ENCODE measurements around the gene LIME1.

Gene LIME1

DNA sequence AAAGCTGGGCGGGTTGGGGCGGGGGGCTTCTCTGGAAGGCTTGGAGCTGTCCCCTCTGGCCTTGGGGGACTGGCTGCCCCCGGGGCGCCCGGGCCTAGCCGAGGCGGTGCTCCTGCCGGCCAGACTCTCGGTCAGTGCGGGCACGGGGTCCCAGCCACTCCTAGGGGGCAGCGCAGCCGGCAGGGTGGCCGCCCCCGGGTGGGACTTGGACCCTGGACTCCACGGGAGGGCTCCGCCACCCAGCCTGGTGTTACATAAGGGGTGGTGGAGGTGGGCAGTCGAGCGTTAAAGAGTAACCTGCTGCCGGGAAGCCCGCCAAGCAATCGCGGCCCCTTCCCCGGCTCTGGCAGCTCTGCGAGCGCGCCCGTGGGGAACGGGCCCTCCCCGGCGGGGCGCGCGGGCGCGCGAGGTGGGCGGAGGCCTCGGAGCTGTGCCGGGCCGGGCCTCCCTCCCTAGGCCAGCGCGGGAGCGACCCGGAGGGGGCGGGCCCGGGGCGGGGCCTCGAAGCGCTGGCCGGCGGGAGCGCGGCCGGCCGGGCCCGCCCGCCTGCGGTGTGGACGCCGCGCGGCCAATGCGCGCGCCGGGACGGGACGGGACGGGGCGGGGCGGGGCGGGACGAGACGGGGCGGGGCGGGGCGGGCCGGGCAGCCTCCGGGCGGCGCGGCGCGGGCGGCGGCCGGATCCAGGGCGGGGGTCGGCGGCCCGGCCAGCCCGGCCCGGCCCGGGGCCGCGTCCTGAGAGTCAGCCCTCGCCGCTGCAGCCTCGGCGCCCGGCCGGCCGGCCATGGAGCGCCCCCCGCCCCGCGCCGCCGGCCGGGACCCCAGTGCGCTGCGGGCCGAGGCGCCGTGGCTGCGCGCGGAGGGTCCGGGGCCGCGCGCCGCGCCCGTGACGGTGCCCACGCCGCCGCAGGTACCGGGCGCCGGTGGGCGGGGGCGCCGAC is 2.9 kb downstream of the LIME1 start, which contains the start of gene SLC2A4RG:
SLC2A4RG (plus strand) TSS at position 647 of the 940 bp plus-strand sequence; CDS start at position 784, 137 bp downstream.
- DNase-seq (ENCODE audit: low read depth), result peak; percentile 53

DNA sequence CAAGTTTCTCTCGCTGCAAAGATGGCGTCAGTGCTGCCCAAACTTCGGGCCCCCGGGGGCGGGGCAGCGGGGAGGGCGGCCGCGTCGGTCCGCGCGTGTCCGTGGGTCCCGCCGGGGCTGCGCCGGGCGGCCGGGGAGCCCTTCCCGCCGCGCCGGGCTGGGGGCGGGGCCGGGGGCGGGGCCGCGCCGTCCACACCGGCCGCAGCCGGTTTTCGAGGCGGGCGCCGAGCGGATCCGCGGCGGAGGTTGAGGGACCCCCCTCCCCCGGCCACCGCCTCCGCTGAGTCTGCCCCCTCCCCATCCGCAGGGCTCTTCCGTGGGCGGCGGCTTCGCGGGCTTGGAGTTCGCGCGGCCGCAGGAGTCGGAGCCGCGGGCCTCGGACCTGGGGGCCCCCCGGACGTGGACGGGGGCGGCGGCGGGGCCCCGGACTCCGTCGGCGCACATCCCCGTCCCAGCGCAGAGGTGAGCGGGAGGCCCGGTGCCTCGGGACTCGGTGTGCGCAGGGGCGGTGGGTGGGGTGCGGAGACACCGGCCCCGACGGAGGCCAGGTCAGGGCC is 3.7 kb downstream of the LIME1 start:
- peak; percentile 37 for DNase-seq (ENCODE audit: low read depth)

DNA sequence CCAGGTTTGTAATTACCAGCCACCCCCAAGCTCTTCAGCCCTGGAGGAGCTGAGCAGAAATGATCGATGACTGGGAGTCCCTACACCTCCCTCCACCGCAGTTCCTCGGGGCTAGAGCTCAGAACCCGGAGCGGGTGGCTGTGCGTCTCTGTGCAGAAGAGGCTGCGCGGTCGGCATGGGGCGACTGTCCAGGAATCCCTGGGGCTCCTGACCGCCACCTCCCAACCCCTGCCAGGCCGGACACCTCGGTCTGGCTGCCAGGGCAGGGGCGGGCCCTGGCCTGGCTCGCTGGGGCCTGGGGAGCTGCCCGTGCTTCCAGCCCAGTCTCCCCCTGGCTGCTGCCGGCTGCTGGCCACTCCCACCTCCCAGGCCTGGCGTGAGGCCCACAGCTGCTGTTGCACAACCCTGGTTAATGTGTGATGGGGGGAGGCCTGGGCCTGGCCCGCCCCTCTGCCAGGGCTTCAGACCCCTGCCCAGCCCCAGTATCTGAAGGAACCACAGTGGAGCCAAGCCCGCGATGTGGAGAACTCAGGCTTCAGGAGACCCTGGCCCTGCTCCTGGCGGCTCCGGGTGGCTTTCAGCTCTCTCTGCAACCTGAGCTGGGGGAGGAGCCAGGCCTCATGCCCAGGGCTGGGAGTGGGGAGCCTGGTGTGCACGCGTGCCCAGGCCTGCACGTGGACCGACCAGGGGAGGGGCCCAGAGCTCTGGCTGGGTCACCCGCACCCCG is 4.3 kb downstream of the LIME1 start:
- peak; percentile 30 for DNase-seq (ENCODE audit: low read depth)

DNA sequence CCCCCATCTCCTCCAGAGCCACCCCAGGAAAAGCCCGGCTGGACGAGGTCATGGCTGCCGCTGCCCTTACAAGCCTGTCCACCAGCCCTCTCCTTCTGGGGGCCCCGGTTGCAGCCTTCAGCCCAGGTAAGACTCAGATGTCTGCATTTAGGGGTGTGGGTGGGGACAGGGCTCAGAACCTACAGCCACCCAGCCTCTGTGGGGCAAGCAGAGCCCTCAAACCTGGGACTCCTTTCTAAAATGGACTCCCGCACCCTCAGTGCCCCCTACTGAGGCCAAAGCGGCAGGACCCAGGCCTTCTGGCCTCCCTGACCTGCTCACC is 4.9 kb downstream of the LIME1 start:
- no peak for DNase-seq (ENCODE audit: low read depth)

DNA sequence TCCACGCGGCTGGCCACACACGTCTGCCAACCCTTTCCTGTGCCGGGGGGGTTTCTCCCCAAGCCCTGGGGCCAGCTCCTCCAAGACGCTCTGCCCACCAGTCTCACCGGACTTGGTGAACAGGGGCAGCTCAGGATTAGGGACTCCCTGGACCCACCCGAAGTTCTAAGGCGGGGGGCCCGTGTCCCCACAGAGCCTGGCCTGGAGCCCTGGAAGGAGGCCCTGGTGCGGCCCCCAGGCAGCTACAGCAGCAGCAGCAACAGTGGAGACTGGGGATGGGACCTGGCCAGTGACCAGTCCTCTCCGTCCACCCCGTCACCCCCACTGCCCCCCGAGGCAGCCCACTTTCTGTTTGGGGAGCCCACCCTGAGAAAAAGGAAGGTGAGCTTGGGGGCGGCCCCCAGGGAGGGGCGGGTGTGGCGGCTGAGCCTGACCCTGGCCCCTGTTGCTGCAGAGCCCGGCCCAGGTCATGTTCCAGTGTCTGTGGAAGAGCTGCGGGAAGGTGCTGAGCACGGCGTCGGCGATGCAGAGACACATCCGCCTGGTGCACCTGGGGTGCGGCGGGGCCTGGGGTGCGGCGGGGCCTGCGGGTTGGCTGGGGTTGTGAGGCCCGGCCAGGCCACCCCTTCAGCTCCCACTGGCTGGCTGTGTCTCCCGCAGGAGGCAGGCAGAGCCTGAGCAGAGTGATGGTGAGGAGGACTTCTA is 5.4 kb downstream of the LIME1 start:
- no peak for DNase-seq (ENCODE audit: low read depth)

DNA sequence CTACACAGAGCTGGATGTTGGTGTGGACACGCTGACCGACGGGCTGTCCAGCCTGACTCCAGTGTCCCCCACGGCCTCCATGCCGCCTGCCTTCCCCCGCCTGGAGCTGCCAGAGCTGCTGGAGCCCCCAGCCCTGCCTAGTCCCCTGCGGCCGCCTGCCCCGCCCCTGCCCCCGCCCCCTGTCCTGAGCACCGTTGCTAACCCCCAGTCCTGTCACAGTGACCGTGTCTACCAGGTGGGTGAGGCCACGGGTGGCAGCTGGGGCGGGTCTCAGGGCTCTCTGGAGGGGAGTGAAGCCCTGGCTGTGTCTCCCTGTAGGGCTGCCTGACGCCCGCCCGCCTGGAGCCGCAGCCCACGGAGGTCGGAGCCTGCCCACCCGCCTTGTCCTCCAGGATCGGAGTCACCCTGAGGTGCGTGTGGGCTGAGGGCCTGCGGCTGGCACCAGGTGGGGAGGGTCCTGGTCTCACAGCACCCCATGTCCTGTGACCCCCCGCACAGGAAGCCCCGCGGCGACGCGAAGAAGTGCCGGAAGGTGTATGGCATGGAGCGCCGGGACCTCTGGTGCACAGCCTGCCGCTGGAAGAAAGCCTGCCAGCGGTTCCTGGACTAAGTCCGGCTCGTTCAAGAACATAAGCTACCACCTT is 6.0 kb downstream of the LIME1 start:
- DNase-seq (ENCODE audit: low read depth), result no peak

DNA sequence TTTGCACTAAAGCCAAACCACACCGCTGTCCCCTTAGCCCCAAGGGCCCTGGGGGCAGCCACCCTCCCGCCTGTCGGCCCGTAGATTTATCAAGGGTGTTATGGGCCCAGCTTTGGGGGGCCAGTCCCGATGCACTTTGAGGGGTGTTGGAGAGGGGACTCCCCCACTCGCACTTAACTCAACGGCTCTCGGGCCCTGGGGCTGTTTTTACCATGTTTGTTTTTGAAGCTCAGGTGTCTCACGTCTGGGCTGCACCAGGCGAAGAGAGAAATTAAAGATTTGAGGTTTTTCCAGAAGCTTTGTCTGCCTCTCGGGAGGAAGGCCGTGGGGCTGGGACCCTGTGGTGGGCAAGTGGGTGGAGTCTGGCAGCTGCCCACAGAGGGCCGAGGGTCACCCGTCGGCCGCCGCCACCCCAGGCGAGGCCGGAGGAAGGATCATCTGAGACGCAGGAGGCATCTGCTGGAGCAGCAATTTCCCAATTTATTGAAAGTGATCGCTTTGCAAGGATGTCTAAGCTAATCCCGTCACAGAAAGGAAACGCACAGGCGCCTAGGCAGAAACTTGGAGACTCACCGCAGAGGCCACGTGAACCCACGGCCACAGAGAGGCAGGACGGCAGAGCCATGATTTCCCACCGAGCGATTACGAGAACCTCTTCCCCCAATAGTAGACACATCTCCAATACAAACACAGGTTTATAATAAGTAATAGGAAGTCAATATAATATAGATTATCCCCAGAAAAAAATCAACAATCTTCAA is 6.9 kb downstream of the LIME1 start:
- DNase-seq (ENCODE audit: low read depth), result no peak

DNA sequence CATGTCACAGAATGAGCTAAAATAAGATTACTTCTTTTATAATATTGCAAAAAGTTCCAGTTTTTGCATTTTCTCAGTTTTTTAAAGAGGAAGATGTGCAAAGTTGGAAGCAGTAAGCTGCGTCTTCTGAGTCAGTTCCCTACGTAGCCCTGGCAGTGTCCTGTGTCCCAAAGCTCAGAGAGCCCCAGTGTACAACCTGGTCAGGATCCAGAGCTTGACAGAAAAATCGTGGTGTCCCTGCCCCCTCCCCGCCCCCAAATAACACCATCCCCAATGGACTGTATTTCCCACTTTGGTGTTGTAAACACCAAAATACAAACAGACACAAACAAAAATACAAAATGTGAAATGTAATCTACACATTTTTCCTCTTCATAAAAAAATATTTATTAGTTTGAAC is 7.7 kb downstream of the LIME1 start:
- no peak for DNase-seq (ENCODE audit: low read depth)

DNA sequence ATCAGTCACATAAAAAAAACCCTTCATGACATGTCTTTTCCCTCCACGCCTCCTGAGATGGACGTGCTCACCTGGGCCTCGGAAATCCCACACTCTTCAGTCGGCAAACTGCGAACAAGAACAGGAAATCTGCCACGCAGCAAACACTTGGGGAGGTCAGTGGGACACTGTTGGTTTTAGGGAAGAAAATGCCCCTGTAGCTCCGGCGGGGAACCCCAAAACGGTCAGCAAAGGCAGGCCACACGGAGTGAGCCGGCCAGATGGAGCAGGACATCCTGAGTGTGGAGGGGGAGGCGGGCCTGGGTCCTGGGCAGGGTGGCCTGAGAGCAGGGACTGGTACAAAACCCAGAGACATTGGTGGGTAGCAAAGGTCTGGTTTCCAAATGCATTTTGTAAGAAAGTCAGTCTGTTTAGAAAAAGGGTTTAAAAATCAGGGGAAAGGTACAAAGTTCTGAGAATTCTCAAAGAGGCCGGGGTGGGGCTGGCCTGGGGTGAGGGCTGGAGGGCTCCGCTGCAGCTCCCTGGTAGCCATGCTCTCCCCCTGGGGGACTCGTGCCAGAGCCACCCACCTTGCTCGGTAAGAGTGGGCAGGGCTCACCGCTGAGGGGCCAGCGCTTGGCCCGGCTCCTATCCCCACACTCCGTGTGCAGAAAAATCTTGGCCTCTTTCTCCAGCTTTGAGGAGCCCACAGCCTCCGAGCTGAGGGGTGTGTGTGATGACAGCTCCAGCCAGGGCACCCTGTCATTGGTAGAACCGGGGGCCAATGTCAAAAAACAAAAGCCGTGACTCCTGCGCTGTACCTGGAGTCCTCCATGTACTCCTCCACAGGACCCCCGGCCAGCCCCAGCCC is 8.3 kb downstream of the LIME1 start:
- DNase-seq (ENCODE audit: low read depth), result no peak

DNA sequence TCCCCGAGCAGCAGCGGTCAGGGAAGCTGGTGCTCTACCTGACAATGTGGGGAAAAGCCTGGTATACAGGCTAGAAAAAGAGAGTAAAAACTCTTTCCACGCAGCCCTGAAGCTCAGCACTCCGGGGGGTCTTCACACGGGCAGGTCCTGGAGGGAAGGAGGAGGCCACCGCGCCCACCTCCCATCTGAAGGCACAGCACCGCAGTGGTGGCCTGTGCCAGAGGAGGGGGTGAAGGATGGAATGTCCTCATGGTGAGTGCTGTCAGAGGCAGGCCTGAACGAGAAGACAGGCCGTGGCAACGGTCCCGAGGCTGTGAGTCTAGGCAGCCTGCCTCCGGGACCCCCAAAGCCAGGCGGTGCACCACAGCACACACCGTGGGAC is 9.0 kb downstream of the LIME1 start:
- DNase-seq (ENCODE audit: low read depth), result no peak

DNA sequence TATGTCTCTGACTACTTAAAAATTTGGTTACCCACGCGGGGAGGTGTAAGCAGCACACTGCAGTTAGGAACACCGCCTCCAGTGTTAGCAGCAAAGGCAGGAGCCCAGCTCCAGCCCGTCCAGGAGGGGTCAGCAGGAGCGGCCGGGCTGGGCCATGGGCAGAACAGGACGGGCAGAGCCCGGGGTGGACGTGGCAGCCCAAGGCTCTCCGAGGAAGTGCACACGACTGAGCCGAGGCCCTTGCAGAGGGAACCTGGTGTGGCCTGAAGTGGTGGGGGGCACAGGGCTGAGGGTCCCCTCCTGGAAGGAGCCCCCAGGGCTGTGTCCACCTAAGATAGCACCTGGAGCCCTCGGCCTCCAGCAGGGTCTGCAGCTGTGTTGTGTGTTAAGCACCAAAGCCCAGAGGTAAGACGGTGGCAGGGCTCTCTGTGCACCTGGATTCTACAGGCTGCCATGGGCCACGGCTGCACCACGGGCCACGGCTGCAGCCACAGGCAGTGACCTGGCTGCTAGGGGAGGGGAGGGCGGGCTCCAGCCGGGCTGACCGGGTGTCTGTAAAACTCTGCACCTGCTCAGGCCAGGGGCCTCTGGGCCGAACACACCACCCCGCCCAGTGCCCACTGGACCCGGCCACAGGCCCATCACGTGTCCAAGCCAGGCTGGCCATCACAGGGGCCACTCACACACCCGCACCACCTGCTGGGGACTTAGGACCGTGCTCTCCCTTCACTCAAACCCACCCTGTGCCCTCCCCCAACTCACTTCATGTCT is 9.7 kb downstream of the LIME1 start:
- no peak for DNase-seq (ENCODE audit: low read depth)

DNA sequence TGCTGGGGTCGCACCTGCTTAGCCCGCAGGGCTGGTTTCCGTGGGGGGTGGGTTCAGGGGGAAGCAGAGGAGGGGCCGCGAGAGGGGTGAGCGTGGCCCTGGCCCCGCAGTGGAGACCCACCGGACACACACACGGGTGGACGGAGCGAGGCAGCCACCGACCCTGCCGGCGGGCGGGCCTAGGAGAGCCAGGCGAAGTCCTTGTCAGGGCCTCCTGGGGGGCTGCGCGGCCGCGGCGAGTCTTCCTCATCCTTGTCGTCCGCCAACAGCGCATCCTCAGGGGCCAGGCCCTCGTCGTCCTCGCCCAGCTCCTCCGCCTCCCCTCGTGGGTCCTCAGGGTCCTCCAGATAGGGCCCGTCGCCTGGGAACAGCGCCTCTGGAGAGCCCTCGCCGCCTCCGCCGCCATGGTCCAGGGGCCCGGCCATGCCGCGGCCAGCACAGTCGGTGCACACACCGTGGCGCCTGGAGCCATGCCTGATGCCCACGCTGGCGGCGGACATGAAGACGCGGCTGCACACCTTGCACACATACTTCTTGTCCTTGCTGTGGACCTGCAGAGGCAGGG is 10.4 kb downstream of the LIME1 start:
- no peak for DNase-seq (ENCODE audit: low read depth)

DNA sequence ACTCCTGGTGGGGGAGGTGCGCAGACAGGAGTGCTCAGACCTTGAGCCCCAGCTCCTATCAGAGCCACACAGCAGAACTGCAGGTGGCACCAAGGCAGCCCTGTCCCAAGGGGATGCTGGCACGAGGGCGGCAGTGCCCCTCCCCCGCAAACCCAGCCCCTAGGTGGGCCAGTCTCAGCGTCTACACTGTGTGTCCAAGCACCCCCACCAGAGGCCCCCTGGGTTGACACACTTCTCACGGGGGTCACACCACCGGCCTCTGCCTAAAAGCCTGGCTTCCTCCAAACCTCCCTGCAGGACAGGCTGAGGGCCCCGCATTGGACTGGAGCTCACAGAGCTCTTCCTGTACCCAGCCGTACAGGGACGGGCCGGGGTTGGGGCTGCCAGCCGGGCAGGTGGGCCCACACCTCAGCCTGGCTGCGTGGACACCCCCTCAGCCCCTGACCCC is 11.2 kb downstream of the LIME1 start:
- DNase-seq (ENCODE audit: low read depth), result no peak

DNA sequence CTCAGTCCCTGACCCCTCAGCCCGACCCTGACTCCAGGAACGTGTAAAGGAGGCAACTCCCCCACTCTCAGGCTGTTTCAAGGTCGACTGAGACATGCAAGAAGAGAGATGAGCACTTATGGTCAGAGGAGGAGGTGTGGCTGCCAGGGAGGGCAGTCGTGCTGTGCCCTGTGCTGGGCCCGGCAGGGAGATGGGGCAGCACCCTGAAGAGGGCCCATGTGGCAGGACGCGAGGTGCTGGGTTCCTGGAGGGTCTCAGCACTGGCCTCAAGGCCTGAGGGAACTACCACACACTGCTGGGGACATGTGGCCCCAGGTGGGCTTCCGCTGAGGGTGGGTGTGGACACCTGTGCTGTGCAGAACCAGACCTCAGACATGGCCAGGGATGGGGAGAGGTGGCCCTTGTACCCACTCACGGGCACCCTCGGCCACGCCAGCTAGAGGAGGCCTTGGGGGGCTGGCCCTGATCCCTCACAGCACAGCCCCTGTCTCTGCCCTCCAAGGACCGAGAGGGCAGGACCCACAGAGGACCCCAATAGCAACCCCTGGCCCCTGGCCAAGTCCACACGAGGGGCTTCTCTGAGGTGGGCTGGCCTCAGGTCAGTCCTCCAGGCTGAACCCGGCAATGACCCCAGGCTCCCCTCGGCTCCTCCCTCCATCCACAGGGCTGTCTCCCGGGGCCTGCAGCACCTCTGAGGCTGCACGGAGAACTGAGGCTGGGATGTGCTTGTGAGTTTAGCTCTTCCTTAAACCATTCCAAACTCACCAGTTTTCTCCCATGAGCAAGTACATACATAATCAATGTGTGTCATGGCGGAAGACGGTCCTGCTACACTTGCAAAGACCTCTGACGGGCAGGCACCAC is 11.8 kb downstream of the LIME1 start:
- no peak for DNase-seq (ENCODE audit: low read depth)

DNA sequence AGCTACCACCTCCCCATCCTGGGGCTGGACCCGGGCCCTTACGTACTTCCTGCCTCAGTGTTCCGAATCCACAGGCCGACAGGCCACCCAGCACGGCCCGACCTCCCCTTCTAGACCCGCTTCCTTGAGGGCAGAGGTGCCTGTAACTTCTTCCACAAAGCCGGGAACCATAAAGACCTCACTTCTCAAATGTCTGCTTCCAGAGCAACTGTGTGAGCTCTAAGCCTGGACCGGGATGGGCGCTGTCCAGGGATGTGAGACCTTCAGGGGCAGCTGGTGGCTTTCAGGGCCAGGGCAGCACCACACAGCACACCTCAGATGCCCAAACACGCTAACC is 12.4 kb downstream of the LIME1 start:
- DNase-seq (ENCODE audit: low read depth), result no peak

DNA sequence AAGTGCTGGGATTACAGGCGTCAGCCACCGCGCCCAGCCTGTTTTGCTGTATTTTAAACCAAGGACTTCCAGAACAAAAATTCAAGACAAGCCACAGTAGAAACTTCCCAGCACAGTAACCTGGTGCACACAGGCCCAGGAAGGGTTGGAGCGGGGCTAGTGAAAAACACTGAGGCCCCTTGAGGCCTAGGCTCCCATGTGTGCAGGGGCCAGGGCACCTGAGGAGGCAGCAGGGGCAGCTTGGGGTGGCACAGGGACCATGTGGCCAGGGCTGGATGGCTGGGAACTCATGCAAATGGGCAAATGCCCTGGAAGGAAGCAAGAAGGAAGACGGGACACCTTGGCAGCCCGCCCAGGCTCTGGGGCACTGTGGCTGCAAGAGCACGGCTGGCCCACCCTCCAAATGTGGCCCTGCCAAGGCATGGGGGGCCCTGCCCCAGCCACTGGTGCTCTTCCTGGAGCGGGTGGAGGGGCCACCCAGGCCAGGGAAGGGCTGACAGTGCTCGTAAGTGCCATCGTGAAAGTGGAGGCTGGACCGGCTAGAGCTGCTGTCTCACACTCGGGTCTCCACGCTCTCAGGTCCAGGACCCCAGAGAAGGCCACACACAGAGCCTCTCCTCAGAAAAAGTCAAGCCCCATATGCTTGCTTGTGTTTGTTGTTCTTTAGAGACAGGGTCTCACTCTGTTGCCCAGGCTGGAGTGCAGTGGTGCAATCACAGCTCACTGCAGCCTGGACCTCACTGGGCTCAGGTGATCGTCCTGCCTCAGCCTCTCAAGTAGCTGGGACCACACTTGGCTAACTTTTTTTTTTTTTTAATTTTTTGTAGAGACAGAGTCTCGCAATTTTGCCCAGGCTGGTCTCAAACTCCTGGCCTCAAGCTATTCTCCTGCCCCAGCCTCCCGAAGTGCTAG is 13.4 kb downstream of the LIME1 start:
- no peak for DNase-seq (ENCODE audit: low read depth)
